Tibial nerve (tissue), 4 donors: ENCODE results near the gene DECR2. TPM values are rescaled to one million over a fixed set of nuclear protein-coding genes. Genes with fewer than 3 reads are reported as not detected.
"Not testable (repeated sequence)": the region's sequence is repeated elsewhere in the genome, so short reads cannot be mapped to it uniquely, and the experiment has no call there.

ENCODE experiments used
- DNase-seq, 2 donors: peaks; one replicate each; pipeline ENCODE4 v3.0.0-alpha.2; 2019; ENCODE audit warnings: low spot score in 2 of 2
- H3K27ac ChIP-seq, 4 donors: fragments of 200-600 bp; sonication (generic) in 3 of 4; one replicate each; pipeline ENCODE4 v1.5.1; 2017 to 2019; ENCODE audit warnings: mild to moderate bottlenecking in 1 of 4
- H3K27me3 ChIP-seq, 2 donors: fragments of 200-600 bp; sonication (generic) in 1 of 2; one replicate each; pipeline versions ENCODE4 v1.5.1 to v1.6.0; 2017 to 2019
- H3K36me3 ChIP-seq, 3 donors: fragments of 200-600 bp; sonication (generic); one replicate each; pipeline ENCODE4 v1.5.1; 2018 to 2019
- H3K4me1 ChIP-seq, 4 donors: fragments of 200-600 bp; sonication (generic) in 3 of 4; one replicate each; pipeline ENCODE4 v1.5.1; 2017 to 2019
- H3K4me3 ChIP-seq, 4 donors: fragments of 200-600 bp; sonication (generic) in 3 of 4; one replicate each; pipeline ENCODE4 v1.5.1; 2017 to 2019; ENCODE audit warnings: mild to moderate bottlenecking in 1 of 4, moderate library complexity in 1 of 4
- H3K9me3 ChIP-seq, 4 donors: fragments of 200-600 bp; sonication (generic) in 3 of 4; one replicate each; pipeline ENCODE4 v1.5.1; 2017 to 2019
- CTCF ChIP-seq, 5 experiments: fragments of 200-600 bp in 3 of 5; fragments of 450-650 bp in 2 of 5; sonication (generic) in 3 of 5; IDR thresholded peaks; one replicate each; pipeline ENCODE4 v1.5.1; 2016 to 2019; ENCODE audit warnings: antibody characterized with exemption in 5 of 5, mild to moderate bottlenecking in 3 of 5, moderate library complexity in 2 of 5
- EP300 ChIP-seq, 2 donors: sonication (generic); formaldehyde crosslinking; IDR thresholded peaks; one replicate each; pipeline ENCODE4 v1.6.1; 2017; ENCODE audit warnings: antibody characterized with exemption in 2 of 2, mild to moderate bottlenecking in 1 of 2
- POLR2A ChIP-seq, 2 donors: fragments of 450-650 bp; IDR thresholded peaks; one replicate each; pipeline ENCODE4 v1.6.1; 2017; ENCODE audit warnings: antibody characterized with exemption in 2 of 2, mild to moderate bottlenecking in 2 of 2, moderate library complexity in 2 of 2
- WGBS, 2 donors: methylation state at CpG; one replicate each; pipeline ENCODE4 v1.1.5; 2018; 5-methylcytosine and 5-hydroxymethylcytosine counted together
- total RNA-seq, 4 donors: library from RNA; depleted of rRNA; stranded (reverse); fragments of >200 nt; gene quantifications; one replicate each; pipeline ENCODE4 v1.1.0, GENCODE V29; 2016

Gene DECR2
- total RNA-seq, 4 donors from 2014 or later, result 20.3 to 68.4 (median 33.6) TPM

- TF ChIP-seq EP300 (IDR thresholded peaks at IDR 0.05), result no peak
- no peak for TF ChIP-seq POLR2A (IDR thresholded peaks at IDR 0.05)
- no peak for TF ChIP-seq CTCF (IDR thresholded peaks at IDR 0.05)
- no peaks in the 10 kb centered on the region for H3K9me3 ChIP-seq
- no peak overlapping the region for H3K27ac ChIP-seq
- H3K36me3 ChIP-seq, result no peaks in the 10 kb centered on the region
- H3K27me3 ChIP-seq, result peaks cover 0 to 23% of the 10 kb centered on the region in 2 donors
- H3K4me3 ChIP-seq, result no peak overlapping the region
- peaks cover 0 to 3% (median 2%) of the 10 kb centered on the region in 4 donors for H3K4me1 ChIP-seq
- no peak for DNase-seq
- WGBS, 2 donors, result 91 to 93% methylated on average over 42 to 47 of the region's 47 CpGs
Observed at GRCh38 chr16:360698-361336, 40.9 kb upstream of the DECR2 start.

DNA sequence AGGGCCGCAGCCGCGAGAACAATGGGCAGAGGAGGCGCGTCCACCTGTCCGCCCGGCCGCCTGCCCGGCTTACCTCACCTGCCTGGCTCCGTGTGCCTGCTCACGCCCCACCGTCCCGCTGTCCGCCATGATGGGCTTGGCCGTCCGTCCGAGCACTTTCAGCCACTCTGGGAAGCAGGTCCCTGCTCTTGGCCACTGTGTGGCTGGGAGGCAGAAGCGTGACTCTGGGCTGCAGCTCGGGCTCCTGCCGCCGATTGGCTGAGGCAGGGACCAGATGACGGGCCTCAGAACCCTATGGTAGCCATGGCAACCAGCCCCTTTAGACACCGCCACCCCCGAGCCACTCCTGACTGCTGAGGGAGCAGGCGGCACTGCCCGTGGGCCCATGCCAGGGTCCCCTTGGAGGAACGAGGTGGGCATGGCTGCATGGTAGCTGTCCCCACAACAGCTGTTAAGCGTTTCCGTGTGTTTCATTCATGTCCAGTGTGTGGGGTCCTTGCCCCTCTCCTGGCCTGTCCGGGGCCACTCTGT lies 40.3 kb upstream of the DECR2 start:
- DNase-seq, result no peak
- H3K4me3 ChIP-seq, result no peak overlapping the region
- WGBS, 2 donors, result 78 to 81% methylated on average over 14 to 30 of the region's 30 CpGs
- peaks cover 0 to 23% of the 10 kb centered on the region in 2 donors for H3K27me3 ChIP-seq
- TF ChIP-seq CTCF (IDR thresholded peaks at IDR 0.05) (no peak), POLR2A (IDR thresholded peaks at IDR 0.05) (no peak), EP300 (IDR thresholded peaks at IDR 0.05) (no peak)
- peaks cover 0 to 3% (median 2%) of the 10 kb centered on the region in 4 donors for H3K4me1 ChIP-seq
- no peaks in the 10 kb centered on the region for H3K9me3 ChIP-seq
- H3K27ac ChIP-seq, result no peak overlapping the region
- H3K36me3 ChIP-seq, result peaks cover 0 to 6% (median 0%) of the 10 kb centered on the region in 3 donors

DNA sequence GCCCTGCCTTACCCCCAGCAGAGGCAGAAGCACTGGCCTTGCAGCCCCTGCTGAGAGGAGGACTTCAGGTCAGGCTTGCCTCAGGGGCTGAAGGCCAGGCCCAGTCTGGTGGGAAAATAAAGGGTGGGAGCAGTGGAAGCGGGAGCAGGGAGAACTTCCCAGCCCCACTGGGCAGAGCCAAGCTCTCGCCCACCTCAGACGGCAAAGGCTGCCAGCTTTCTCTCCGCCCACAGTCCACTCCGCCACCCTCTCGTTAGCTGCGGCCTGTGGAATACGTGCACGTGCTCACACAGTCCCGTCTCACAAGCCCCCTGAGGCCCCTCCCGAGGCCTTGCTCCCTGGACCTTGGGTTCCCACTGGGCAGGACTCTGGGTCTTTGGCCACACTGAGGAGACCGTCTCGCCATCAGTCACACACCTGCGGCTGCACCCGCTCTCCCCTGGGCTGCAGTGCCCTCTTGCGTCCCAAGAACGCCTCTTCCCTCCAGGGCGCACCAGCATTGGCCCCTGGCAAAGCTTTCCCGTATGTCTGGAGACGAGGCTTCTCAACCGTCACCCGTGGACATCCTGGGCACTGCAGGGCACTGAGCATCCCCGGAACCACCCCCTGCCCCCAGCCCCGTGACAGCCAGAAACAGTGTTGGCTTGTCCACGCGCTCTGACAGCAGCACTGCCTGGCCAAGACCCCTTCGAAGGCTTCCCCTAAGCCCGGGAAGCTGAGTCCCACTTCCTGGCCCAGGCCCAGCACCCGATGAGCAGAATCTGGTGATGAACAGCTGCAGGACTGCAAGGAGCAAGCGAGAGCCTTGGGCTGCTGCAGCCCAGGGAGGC lies 39.6 kb upstream of the DECR2 start:
- peaks cover 0 to 23% of the 10 kb centered on the region in 2 donors for H3K27me3 ChIP-seq
- peak; percentile 56 to 76 (median 62) for TF ChIP-seq CTCF (IDR thresholded peaks at IDR 0.05)
- no peak for TF ChIP-seq EP300 (IDR thresholded peaks at IDR 0.05)
- no peak for TF ChIP-seq POLR2A (IDR thresholded peaks at IDR 0.05)
- peaks cover 0 to 12% (median 0%) of the 10 kb centered on the region in 3 donors for H3K36me3 ChIP-seq
- no peaks in the 10 kb centered on the region for H3K9me3 ChIP-seq
- H3K4me3 ChIP-seq, result no peak overlapping the region
- WGBS, 2 donors, result 23 to 26% methylated on average over 17 to 29 of the region's 30 CpGs
- peak in 1 of 2 donors; percentile 55 for DNase-seq
- peaks cover 0 to 3% (median 2%) of the 10 kb centered on the region in 4 donors for H3K4me1 ChIP-seq
- no peak overlapping the region for H3K27ac ChIP-seq

DNA sequence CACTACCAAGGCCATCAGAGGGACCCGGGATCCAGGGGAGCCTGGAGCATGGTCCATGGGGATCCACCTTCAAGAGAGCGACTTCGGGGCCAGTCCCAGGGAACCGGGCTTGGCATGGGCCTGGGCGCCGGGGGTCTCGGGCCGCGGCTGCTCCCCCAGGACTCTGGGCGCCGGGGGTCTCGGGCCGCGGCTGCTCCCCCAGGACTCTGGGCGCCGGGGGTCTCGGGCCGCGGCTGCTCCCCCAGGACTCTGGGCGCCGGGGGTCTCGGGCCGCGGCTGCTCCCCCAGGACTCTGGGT lies 39.0 kb upstream of the DECR2 start:
- Histone ChIP-seq H3K36me3 (peaks cover under 1 to 18% (median 2%) of the 10 kb centered on the region in 3 donors), H3K27me3 (peaks cover 0 to 23% of the 10 kb centered on the region in 2 donors)
- WGBS, 2 donors, result 70 to 100% methylated on average over 1 to 7 of the region's 24 CpGs
- not testable (repeated sequence) for H3K4me3 ChIP-seq, H3K4me1 ChIP-seq, DNase-seq, H3K9me3 ChIP-seq, H3K27ac ChIP-seq

GRCh38 chr16:363110-363765 lies 38.4 kb upstream of the DECR2 start:
- Histone ChIP-seq H3K4me1 (peaks cover 0 to 3% (median 2%) of the 10 kb centered on the region in 4 donors), H3K4me3 (no peak overlapping the region), H3K9me3 (no peaks in the 10 kb centered on the region), H3K36me3 (peaks cover 4 to 24% (median 6%) of the 10 kb centered on the region in 3 donors), H3K27ac (no peak overlapping the region), H3K27me3 (peaks cover 0 to 23% of the 10 kb centered on the region in 2 donors)
- TF ChIP-seq POLR2A (IDR thresholded peaks at IDR 0.05) (no peak), EP300 (IDR thresholded peaks at IDR 0.05) (no peak), CTCF (IDR thresholded peaks at IDR 0.05) (no peak)
- DNase-seq, result no peak
- 38 to 61% methylated on average over 14 to 20 of the region's 20 CpGs for WGBS, 2 donors
